ENCODE data around the gene DPP6.

The DPP6 gene

GRCh38 chr7:154767142-154767541 is 714.9 kb downstream of the DPP6 start:
- Mint-ChIP-seq H3K4me1 (ENCODE audit: low read depth) (no peaks in the 10 kb centered on the region), H3K4me3 (no peak overlapping the region), H3K36me3 (ENCODE audit: low read depth) (no peaks in the 10 kb centered on the region), H3K27ac (no peak overlapping the region), H3K9me3 (no peaks in the 10 kb centered on the region), H3K27me3 (ENCODE audit: low read depth) (no peaks in the 10 kb centered on the region)

DNA sequence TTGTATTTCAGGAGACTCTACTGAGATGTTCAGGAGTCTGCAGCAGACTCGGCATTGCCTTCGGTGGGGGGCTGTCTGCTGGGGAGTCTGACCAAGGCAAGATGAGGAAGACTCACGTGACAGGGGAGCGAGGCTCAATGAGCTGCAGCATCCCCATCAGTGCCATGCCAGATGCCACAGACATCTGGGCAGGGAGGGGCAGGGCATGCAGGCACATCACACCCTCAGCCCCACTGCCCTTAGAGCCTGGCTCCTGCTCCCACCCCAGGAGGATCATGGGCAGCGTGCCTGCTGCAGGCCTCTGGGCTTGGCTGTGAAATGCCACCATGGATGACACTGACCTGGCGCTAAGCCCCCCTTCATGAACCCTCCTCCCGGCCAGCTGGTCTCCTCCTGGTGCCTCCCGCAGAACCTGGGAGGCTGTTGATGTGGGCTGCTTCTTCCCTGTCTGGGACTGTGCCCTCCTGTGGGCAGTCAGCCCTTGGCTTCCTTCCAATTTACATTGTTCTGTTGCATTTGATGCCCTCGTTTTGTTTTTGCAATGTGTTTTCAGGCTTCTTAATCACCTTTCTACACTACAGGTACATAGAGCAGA is 715.7 kb downstream of the DPP6 start:
- Mint-ChIP-seq H3K4me3 (no peak overlapping the region), H3K9me3 (no peaks in the 10 kb centered on the region), H3K27ac (no peak overlapping the region), H3K36me3 (ENCODE audit: low read depth) (no peaks in the 10 kb centered on the region), H3K27me3 (ENCODE audit: low read depth) (no peaks in the 10 kb centered on the region), H3K4me1 (ENCODE audit: low read depth) (no peaks in the 10 kb centered on the region)

- no peaks in the 10 kb centered on the region for H3K4me1 Mint-ChIP-seq (ENCODE audit: low read depth)
- no peaks in the 10 kb centered on the region for H3K36me3 Mint-ChIP-seq (ENCODE audit: low read depth)
- H3K27me3 Mint-ChIP-seq (ENCODE audit: low read depth) = no peaks in the 10 kb centered on the region
- H3K4me3 Mint-ChIP-seq = no peak overlapping the region
- H3K27ac Mint-ChIP-seq = no peak overlapping the region
- H3K9me3 Mint-ChIP-seq = no peaks in the 10 kb centered on the region
Observed at GRCh38 chr7:154769001-154769400, 716.8 kb downstream of the DPP6 start.

- no peaks in the 10 kb centered on the region for H3K27me3 Mint-ChIP-seq (ENCODE audit: low read depth)
- H3K4me1 Mint-ChIP-seq (ENCODE audit: low read depth) = no peaks in the 10 kb centered on the region
- no peak overlapping the region for H3K4me3 Mint-ChIP-seq
- no peaks in the 10 kb centered on the region for H3K36me3 Mint-ChIP-seq (ENCODE audit: low read depth)
- H3K27ac Mint-ChIP-seq = no peak overlapping the region
- no peaks in the 10 kb centered on the region for H3K9me3 Mint-ChIP-seq
Observed at GRCh38 chr7:154769527-154769926, 717.3 kb downstream of the DPP6 start.

DNA sequence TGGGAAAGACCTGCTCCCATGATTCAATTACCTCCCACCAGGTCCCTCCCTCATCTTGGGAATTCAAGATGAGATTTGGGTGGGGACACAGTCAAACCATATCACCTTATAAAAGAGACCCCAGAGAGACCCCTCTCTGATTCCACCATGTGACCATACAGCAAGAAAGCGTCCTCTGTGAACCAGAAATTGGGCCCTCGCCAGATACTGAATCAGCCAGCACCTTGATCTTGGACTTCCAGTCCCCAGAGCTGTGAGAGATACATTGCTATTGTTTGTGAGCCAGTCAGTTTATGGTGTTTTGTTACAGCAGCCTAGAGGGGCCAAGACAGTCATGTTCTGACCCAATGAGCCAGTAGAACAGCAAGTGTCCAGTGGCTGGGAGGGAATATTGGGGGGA is 718.2 kb downstream of the DPP6 start:
- Mint-ChIP-seq H3K36me3 (ENCODE audit: low read depth) (no peaks in the 10 kb centered on the region), H3K4me1 (ENCODE audit: low read depth) (no peaks in the 10 kb centered on the region), H3K4me3 (no peak overlapping the region), H3K27me3 (ENCODE audit: low read depth) (no peaks in the 10 kb centered on the region), H3K9me3 (no peaks in the 10 kb centered on the region), H3K27ac (no peak overlapping the region)

GRCh38 chr7:154770962-154771361 is 718.8 kb downstream of the DPP6 start:
- no peaks in the 10 kb centered on the region for H3K27me3 Mint-ChIP-seq (ENCODE audit: low read depth)
- no peak overlapping the region for H3K4me3 Mint-ChIP-seq
- no peaks in the 10 kb centered on the region for H3K9me3 Mint-ChIP-seq
- H3K36me3 Mint-ChIP-seq (ENCODE audit: low read depth) = no peaks in the 10 kb centered on the region
- no peaks in the 10 kb centered on the region for H3K4me1 Mint-ChIP-seq (ENCODE audit: low read depth)
- no peak overlapping the region for H3K27ac Mint-ChIP-seq

GRCh38 chr7:154774303-154774969 is 722.2 kb downstream of the DPP6 start:
- peaks cover 5% of the 10 kb centered on the region for H3K4me1 Mint-ChIP-seq (ENCODE audit: low read depth)
- H3K4me3 Mint-ChIP-seq = no peak overlapping the region
- H3K27ac Mint-ChIP-seq = no peak overlapping the region
- no peaks in the 10 kb centered on the region for H3K36me3 Mint-ChIP-seq (ENCODE audit: low read depth)
- H3K27me3 Mint-ChIP-seq (ENCODE audit: low read depth) = no peaks in the 10 kb centered on the region
- peaks cover 14% of the 10 kb centered on the region for H3K9me3 Mint-ChIP-seq

GRCh38 chr7:154775681-154776080 is 723.5 kb downstream of the DPP6 start:
- peaks cover 18% of the 10 kb centered on the region for H3K9me3 Mint-ChIP-seq
- H3K27ac Mint-ChIP-seq = no peak overlapping the region
- no peaks in the 10 kb centered on the region for H3K27me3 Mint-ChIP-seq (ENCODE audit: low read depth)
- H3K4me1 Mint-ChIP-seq (ENCODE audit: low read depth) = peaks cover 5% of the 10 kb centered on the region
- H3K4me3 Mint-ChIP-seq = no peak overlapping the region
- H3K36me3 Mint-ChIP-seq (ENCODE audit: low read depth) = no peaks in the 10 kb centered on the region

- Mint-ChIP-seq H3K36me3 (ENCODE audit: low read depth) (no peaks in the 10 kb centered on the region), H3K4me1 (ENCODE audit: low read depth) (peaks cover 5% of the 10 kb centered on the region), H3K9me3 (peaks cover 18% of the 10 kb centered on the region), H3K4me3 (no peak overlapping the region), H3K27me3 (ENCODE audit: low read depth) (no peaks in the 10 kb centered on the region), H3K27ac (no peak overlapping the region)
Observed at GRCh38 chr7:154776350-154776749, 724.2 kb downstream of the DPP6 start.

- Mint-ChIP-seq H3K36me3 (ENCODE audit: low read depth) (no peaks in the 10 kb centered on the region), H3K9me3 (peaks cover 18% of the 10 kb centered on the region), H3K27me3 (ENCODE audit: low read depth) (no peaks in the 10 kb centered on the region), H3K4me3 (no peak overlapping the region), H3K27ac (no peak overlapping the region), H3K4me1 (ENCODE audit: low read depth) (peaks cover 5% of the 10 kb centered on the region)
Observed at GRCh38 chr7:154777023-154777422, 724.8 kb downstream of the DPP6 start.

DNA sequence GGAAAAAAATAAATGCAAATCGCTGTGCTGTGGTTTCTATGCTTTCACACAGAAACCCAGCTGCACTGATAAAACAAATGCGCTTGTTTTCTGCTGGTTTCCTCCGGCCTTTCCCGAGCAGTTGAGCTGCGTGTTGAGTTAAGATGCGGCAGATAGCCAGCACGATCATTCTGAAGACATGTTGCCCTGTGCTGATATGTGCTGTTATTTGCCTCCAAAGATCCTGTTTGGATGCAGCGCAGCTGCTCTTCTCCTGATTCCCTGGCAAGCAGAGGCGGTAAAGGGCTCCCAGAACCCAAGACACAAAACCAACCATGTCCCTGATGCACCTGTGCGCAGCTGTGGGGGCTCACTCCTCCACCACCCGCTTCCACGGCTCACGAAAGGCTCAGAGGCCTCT is 725.3 kb downstream of the DPP6 start:
- H3K27ac Mint-ChIP-seq = no peak overlapping the region
- H3K4me1 Mint-ChIP-seq (ENCODE audit: low read depth) = peaks cover 5% of the 10 kb centered on the region
- H3K9me3 Mint-ChIP-seq = peaks cover 18% of the 10 kb centered on the region
- no peaks in the 10 kb centered on the region for H3K27me3 Mint-ChIP-seq (ENCODE audit: low read depth)
- H3K36me3 Mint-ChIP-seq (ENCODE audit: low read depth) = no peaks in the 10 kb centered on the region
- no peak overlapping the region for H3K4me3 Mint-ChIP-seq

DNA sequence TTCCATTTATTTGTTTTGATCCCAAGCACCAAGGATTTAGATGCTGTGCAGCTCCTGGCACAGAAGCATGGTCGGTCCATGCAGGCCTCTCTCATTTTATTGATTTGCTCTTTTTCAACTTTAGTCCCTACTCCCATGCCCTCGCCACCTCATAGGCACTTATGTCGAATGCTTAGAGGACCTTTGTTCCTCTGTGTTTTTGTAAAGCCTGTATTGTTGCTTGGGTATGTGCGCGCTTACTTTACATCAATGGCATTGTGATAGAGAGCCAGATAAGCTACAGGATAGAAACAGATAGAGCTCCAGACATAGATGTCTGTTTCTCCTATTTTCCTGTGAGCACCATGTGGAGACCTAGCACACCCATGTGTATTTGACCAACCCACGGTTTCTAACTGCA is 725.7 kb downstream of the DPP6 start:
- Mint-ChIP-seq H3K4me1 (ENCODE audit: low read depth) (peaks cover 5% of the 10 kb centered on the region), H3K4me3 (no peak overlapping the region), H3K27me3 (ENCODE audit: low read depth) (no peaks in the 10 kb centered on the region), H3K9me3 (peaks cover 18% of the 10 kb centered on the region), H3K27ac (no peak overlapping the region), H3K36me3 (ENCODE audit: low read depth) (no peaks in the 10 kb centered on the region)

GRCh38 chr7:154781369-154782303 is 729.4 kb downstream of the DPP6 start:
- Mint-ChIP-seq H3K27me3 (ENCODE audit: low read depth) (peaks cover 3% of the 10 kb centered on the region), H3K27ac (no peak overlapping the region), H3K9me3 (peaks cover 27% of the 10 kb centered on the region), H3K4me3 (no peak overlapping the region), H3K4me1 (ENCODE audit: low read depth) (peaks cover 2% of the 10 kb centered on the region), H3K36me3 (ENCODE audit: low read depth) (no peaks in the 10 kb centered on the region)

GRCh38 chr7:154783281-154783909 is 731.2 kb downstream of the DPP6 start:
- peaks cover 22% of the 10 kb centered on the region for H3K9me3 Mint-ChIP-seq
- H3K4me1 Mint-ChIP-seq (ENCODE audit: low read depth) = no peaks in the 10 kb centered on the region
- peaks cover 3% of the 10 kb centered on the region for H3K27me3 Mint-ChIP-seq (ENCODE audit: low read depth)
- H3K27ac Mint-ChIP-seq = no peak overlapping the region
- no peak overlapping the region for H3K4me3 Mint-ChIP-seq
- H3K36me3 Mint-ChIP-seq (ENCODE audit: low read depth) = no peaks in the 10 kb centered on the region
